ENCODE data around the gene SPATA24. TPM values are rescaled to one million over a fixed set of nuclear protein-coding genes. Genes with fewer than 3 reads are reported as not detected.

The SPATA24 gene
- total and polyA plus RNA-seq, 2 of the 8 experiments (the other 6 are each of a cell fraction or from before 2014, with no cell fraction given) = 5.8 to 9.4 TPM

DNA sequence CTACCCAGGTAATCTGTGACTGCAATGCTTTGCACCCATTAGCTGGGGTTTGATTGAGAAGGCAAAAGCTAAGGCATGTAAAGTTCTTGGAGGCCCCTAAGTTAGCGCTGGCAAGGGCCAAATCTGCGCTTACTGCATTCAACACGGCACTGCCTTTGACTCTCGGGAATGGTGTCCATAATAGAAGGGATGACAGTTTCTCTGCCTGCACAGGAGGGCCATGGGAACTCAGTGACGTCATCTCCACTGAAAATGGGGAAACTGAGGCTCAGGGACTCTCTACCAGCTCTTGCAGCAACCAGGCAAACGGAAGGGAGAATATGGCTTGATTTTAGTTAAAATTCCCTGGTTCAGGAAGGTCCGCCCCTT lies 487 bp downstream of the SPATA24 start:
- Histone ChIP-seq H2BK120ac (replicated peaks; ENCODE audit: low read depth, low read length) (no peak overlapping the region), H3K14ac (ENCODE audit: insufficient read length) (no peak overlapping the region), H3K79me1 (ENCODE audit: low read depth, low read length) (no peaks in the 10 kb centered on the region), H3K4me1 (replicated peaks in 1 of 4; ENCODE audit: control insufficient read depth in 3 of 4, insufficient read depth in 4 of 4, low read length in 3 of 4) (peaks cover 0 to 8% (median 4%) of the 10 kb centered on the region in 4 experiments; a peak in 6 of 7 replicates), H2BK5ac (ENCODE audit: low read depth, low read length) (peak overlapping the region; percentile 99), H3K9ac (replicated peaks in 1 of 4; ENCODE audit: extremely low read depth in 1 of 4, low read depth in 3 of 4, low read length in 3 of 4) (peak overlapping the region in 3 of 4 experiments; percentile 92 to 97 (median 93); a peak in 6 of 7 replicates), H2BK12ac (ENCODE audit: low read depth, low read length) (no peak overlapping the region; the same call in 1 of the 2 replicates), H2BK20ac (ENCODE audit: low read length) (no peak overlapping the region), H3K4me3 (ENCODE audit: extremely low read depth in 1 of 4, insufficient read depth in 2 of 4, low read depth in 3 of 4, low read length in 4 of 4) (peak overlapping the region; percentile 72 to 84 (median 80)), H4K8ac (ENCODE audit: extremely low read depth, insufficient read depth, low read length) (no peak overlapping the region), H3K4me2 (ENCODE audit: insufficient read depth in 1 of 2, low read depth in 2 of 2, low read length in 2 of 2) (peak overlapping the region; percentile 74 to 96), H4K91ac (replicated peaks; ENCODE audit: insufficient read length, low read length) (no peak overlapping the region), H2BK15ac (ENCODE audit: low read length) (no peak overlapping the region), H3K4ac (replicated peaks; ENCODE audit: insufficient read length, low read depth, low read length) (no peak overlapping the region), H3K36me3 (ENCODE audit: control insufficient read depth in 2 of 4, insufficient read depth in 4 of 4, low read length in 3 of 4) (peaks cover 0 to 6% (median 3%) of the 10 kb centered on the region in 4 experiments; a peak in 2 of 8 replicates), H3K23ac (ENCODE audit: insufficient read length) (no peak overlapping the region), H3K27me3 (replicated peaks in 1 of 4; ENCODE audit: control insufficient read depth in 3 of 4, extremely low read depth in 1 of 4, insufficient read depth in 3 of 4, low read length in 3 of 4) (0 out of 7 replicates have a peak, but pooled peaks cover 0 to 4% (median 0%) of the 10 kb centered on the region in 4 experiments), H3K18ac (ENCODE audit: extremely low read depth, low read length) (no peak overlapping the region), H3K27ac (ENCODE audit: low read depth, low read length) (peak overlapping the region; percentile 94; the same call in 1 of the 2 replicates), H3K56ac (replicated peaks; ENCODE audit: insufficient read length, low read depth, low read length) (no peak overlapping the region), H3K79me2 (ENCODE audit: control insufficient read depth in 1 of 2, insufficient read depth in 2 of 2, low read length in 2 of 2) (no peaks in the 10 kb centered on the region; a peak in 2 of 4 replicates), H2AK5ac (ENCODE audit: low read depth, low read length) (no peak overlapping the region), H4K5ac (ENCODE audit: insufficient read length, low read depth, low read length) (no peak overlapping the region), H3K9me3 (ENCODE audit: insufficient read depth in 2 of 2, low read depth in 1 of 2, low read length in 1 of 2) (no peaks in the 10 kb centered on the region), H2AFZ (ENCODE audit: low read length) (peak overlapping the region; percentile 37; the same call in 1 of the 2 replicates), H3K23me2 (ENCODE audit: low read depth, low read length) (peaks cover 4% of the 10 kb centered on the region; the same call in 1 of the 2 replicates), H4K20me1 (replicated peaks in 1 of 2; ENCODE audit: control insufficient read depth in 1 of 2, insufficient read depth in 2 of 2, low read length in 2 of 2) (peaks cover 0 to 1% of the 10 kb centered on the region in 2 experiments)
- FAIRE-seq = no peak
- ChIA-PET POLR2A (ENCODE audit: partially characterized antibody) (interaction anchor here (0.6 to 2.8 kb wide), 13 partner anchors 10 to 761 kb away, joined by 3 to 16 read pairs (median 4); partner anchors contain the start of genes DNAJC18 and MATR3), CTCF (ENCODE audit: partially characterized antibody) (interaction anchor here (1.2 to 2.7 kb wide), 10 partner anchors 8 to 100 kb away, joined by 3 to 16 read pairs (median 6); partner anchors contain the start of gene SMIM33)
- no peak for DNase-seq (ENCODE audit: low read depth in 1 of 2, low spot score in 2 of 2)
- WGBS, 2 experiments (ENCODE audit: extremely low coverage in 1 of 2, insufficient coverage in 1 of 2, insufficient read length in 1 of 2, insufficient replicate concordance in 2 of 2, low coverage in 1 of 2, low lambda C conversion rate in 2 of 2, missing lambda C conversion rate in 1 of 2) = 46% methylated on average over 7 of the region's 7 CpGs; no CpG with 5 or more reads in 1 of the 2 experiments
- TF ChIP-seq CTBP2 (IDR thresholded peaks at IDR 0.05; ENCODE audit: borderline replicate concordance, insufficient read depth, insufficient read length, low read length) = no peak
- no peak for TF ChIP-seq ZNF274 (IDR thresholded peaks at IDR 0.05; ENCODE audit: borderline replicate concordance, extremely low read depth, low read length)
- TF ChIP-seq SUZ12 (IDR thresholded peaks at IDR 0.05; ENCODE audit: low read length) = no peak
- TF ChIP-seq SIX5 (IDR thresholded peaks at IDR 0.05; ENCODE audit: low read depth, low read length) = no peak
- TF ChIP-seq HDAC2 (IDR thresholded peaks at IDR 0.05; ENCODE audit: borderline replicate concordance in 1 of 2, low read depth in 2 of 2, low read length in 2 of 2) = no peak
- no peak for TF ChIP-seq NRF1 (IDR thresholded peaks at IDR 0.05; ENCODE audit: low read depth, low read length)
- TF ChIP-seq TEAD4 (IDR thresholded peaks at IDR 0.05; ENCODE audit: low read depth, low read length) = no peak
- TF ChIP-seq EP300 (IDR thresholded peaks at IDR 0.05; ENCODE audit: borderline replicate concordance in 1 of 2, low read depth in 2 of 2, low read length in 2 of 2) = no peak
- no peak for TF ChIP-seq CHD2 (IDR thresholded peaks at IDR 0.05; ENCODE audit: low read length)
- TF ChIP-seq ASH2L (IDR thresholded peaks at IDR 0.05; ENCODE audit: low read length) = no peak
- no peak for TF ChIP-seq SRF (IDR thresholded peaks at IDR 0.05; ENCODE audit: low read depth, low read length)
- TF ChIP-seq HDAC6 (IDR thresholded peaks at IDR 0.05; ENCODE audit: low read depth, low read length) = no peak

All from H1 (cell line).